Measurements from ENCODE around the gene CAMSAP3. TPM values are rescaled to one million over a fixed set of nuclear protein-coding genes. Genes with fewer than 3 reads are reported as not detected.

CAMSAP3 gene
- total and polyA plus RNA-seq, 2 donors (not counting 1 experiment from before 2014, with no cell fraction given), result 1.0 to 1.3 TPM

DNA sequence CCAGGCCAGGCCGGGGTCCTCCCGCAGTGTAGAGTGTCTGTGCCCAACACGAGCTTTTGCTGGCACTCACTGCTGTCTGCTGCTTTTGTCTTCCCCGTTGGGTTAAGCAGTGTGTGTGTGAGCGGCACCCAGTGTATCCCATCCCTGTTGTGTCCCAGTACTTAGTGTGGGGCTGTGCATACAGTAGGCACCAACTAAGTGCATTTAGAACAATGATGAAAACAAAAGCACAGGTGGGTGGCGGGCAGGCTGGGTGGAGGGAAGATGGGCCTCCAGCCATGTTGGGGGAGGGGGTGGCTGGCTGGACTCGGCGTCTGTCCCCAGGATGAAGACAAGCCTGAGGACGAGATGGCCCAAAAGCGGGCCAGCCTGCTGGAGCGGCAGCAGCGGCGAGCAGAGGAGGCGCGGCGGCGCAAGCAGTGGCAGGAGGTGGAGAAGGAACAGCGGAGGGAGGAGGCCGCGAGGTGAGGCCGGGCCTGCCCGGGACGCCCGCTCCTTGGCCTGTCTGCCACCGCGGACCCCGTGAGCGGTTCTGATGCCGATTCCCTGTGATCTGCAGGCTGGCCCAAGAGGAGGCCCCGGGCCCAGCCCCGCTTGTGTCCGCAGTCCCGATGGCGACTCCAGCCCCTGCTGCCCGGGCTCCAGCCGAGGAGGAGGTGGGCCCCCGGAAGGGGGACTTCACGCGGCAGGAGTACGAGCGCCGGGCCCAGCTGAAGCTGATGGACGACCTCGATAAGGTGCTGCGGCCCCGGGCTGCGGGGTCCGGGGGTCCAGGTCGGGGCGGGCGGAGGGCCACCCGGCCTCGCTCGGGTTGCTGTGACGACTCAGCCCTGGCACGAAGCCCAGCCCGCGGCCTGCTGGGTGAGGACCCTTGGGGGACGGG lies 19.4 kb downstream of the CAMSAP3 start:
- ATAC-seq (ENCODE audit: low read depth) (no peak), DNase-seq (no peak)
- Histone ChIP-seq H3K79me2 (ENCODE audit: control insufficient read depth, insufficient read depth, low read length) (no peaks in the 10 kb centered on the region), H3K4me3 (ENCODE audit: control extremely low read depth in 1 of 5, extremely low read depth in 1 of 5, insufficient read depth in 1 of 5, low read depth in 2 of 5, low read length in 4 of 5) (no peak overlapping the region), H3K36me3 (replicated peaks in 1 of 2; ENCODE audit: control extremely low read depth in 1 of 2, control insufficient read depth in 1 of 2, extremely low read depth in 1 of 2, insufficient read depth in 2 of 2, low read length in 1 of 2) (peaks cover 0 to 11% of the 10 kb centered on the region in 2 experiments), H3K9ac (ENCODE audit: low read length) (no peak overlapping the region), H3K4me1 (ENCODE audit: control insufficient read depth in 2 of 2, insufficient read depth in 2 of 2, low read length in 2 of 2) (no peaks in the 10 kb centered on the region), H4K20me1 (ENCODE audit: control insufficient read depth, insufficient read depth, low read length, poor library complexity, severe bottlenecking) (no peaks in the 10 kb centered on the region), H3K27me3 (replicated peaks in 1 of 4; ENCODE audit: control extremely low read depth in 1 of 4, control insufficient read depth in 3 of 4, insufficient read depth in 4 of 4, low read length in 3 of 4) (no peaks in the 10 kb centered on the region), H2AFZ (ENCODE audit: insufficient read depth, low read depth, low read length, poor library complexity, severe bottlenecking) (no peak overlapping the region), H3K9me3 (ENCODE audit: control extremely low read depth in 1 of 3, control insufficient read depth in 2 of 3, insufficient read depth in 1 of 3, low read length in 2 of 3) (peaks cover 0 to 10% (median 0%) of the 10 kb centered on the region in 3 donors), H3K4me2 (replicated peaks; ENCODE audit: low read depth, low read length, poor library complexity, severe bottlenecking) (no peak overlapping the region), H3K27ac (ENCODE audit: low read length in 2 of 2) (no peak overlapping the region)
- intact Hi-C loops (cut with micrococcal nuclease), result no loop called here
- Mint-ChIP-seq H3K4me1 (no peaks in the 10 kb centered on the region), H3K4me3 (no peak overlapping the region), H3K27ac (no peak overlapping the region), H3K9me3 (ENCODE audit: insufficient read depth) (no peaks in the 10 kb centered on the region), H3K27me3 (no peaks in the 10 kb centered on the region)
- WGBS (ENCODE audit: insufficient coverage), result 95% methylated on average over 52 of the region's 59 CpGs
- ChIA-PET POLR2A (no interaction called here), CTCF (no interaction called here)
- TF ChIP-seq, protein P1, sequence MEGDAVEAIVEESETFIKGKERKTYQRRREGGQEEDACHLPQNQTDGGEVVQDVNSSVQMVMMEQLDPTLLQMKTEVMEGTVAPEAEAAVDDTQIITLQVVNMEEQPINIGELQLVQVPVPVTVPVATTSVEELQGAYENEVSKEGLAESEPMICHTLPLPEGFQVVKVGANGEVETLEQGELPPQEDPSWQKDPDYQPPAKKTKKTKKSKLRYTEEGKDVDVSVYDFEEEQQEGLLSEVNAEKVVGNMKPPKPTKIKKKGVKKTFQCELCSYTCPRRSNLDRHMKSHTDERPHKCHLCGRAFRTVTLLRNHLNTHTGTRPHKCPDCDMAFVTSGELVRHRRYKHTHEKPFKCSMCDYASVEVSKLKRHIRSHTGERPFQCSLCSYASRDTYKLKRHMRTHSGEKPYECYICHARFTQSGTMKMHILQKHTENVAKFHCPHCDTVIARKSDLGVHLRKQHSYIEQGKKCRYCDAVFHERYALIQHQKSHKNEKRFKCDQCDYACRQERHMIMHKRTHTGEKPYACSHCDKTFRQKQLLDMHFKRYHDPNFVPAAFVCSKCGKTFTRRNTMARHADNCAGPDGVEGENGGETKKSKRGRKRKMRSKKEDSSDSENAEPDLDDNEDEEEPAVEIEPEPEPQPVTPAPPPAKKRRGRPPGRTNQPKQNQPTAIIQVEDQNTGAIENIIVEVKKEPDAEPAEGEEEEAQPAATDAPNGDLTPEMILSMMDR (IDR thresholded peaks at IDR 0.05), result no peak
- no peak for TF ChIP-seq EZH2 (IDR thresholded peaks at IDR 0.05; ENCODE audit: borderline replicate concordance, insufficient read depth, low read depth, low read length, poor library complexity, severe bottlenecking)

DNA sequence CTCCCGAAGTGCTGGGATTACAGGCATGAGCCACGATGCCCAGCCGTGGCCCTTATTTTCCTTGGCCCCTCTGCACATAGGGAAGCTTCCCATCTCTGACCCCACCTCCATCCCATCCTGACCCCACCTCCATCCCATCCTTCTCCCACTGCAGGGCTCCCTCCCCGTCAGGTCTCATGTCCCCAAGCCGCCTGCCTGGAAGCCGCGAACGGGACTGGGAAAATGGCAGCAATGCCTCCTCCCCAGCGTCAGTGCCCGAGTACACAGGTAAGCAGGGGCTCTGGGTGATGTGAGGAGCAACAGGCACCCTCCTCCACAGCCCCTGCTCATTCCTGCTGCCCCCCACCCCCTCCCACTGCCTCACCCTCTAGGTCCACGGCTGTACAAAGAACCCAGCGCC lies 21.5 kb downstream of the CAMSAP3 start:
- ChIA-PET CTCF (no interaction called here), POLR2A (no interaction called here)
- Histone ChIP-seq H3K27ac (ENCODE audit: low read length in 2 of 2) (no peak overlapping the region), H3K9ac (ENCODE audit: low read length) (no peak overlapping the region), H3K4me1 (ENCODE audit: control insufficient read depth in 2 of 2, insufficient read depth in 2 of 2, low read length in 2 of 2) (no peaks in the 10 kb centered on the region), H3K9me3 (ENCODE audit: control extremely low read depth in 1 of 3, control insufficient read depth in 2 of 3, insufficient read depth in 1 of 3, low read length in 2 of 3) (peaks cover 0 to 6% (median 0%) of the 10 kb centered on the region in 3 donors), H4K20me1 (ENCODE audit: control insufficient read depth, insufficient read depth, low read length, poor library complexity, severe bottlenecking) (no peaks in the 10 kb centered on the region), H3K4me3 (ENCODE audit: control extremely low read depth in 1 of 5, extremely low read depth in 1 of 5, insufficient read depth in 1 of 5, low read depth in 2 of 5, low read length in 4 of 5) (no peak overlapping the region), H3K36me3 (replicated peaks in 1 of 2; ENCODE audit: control extremely low read depth in 1 of 2, control insufficient read depth in 1 of 2, extremely low read depth in 1 of 2, insufficient read depth in 2 of 2, low read length in 1 of 2) (peaks cover 2 to 31% of the 10 kb centered on the region in 2 experiments), H3K79me2 (ENCODE audit: control insufficient read depth, insufficient read depth, low read length) (no peaks in the 10 kb centered on the region), H2AFZ (ENCODE audit: insufficient read depth, low read depth, low read length, poor library complexity, severe bottlenecking) (no peak overlapping the region), H3K27me3 (replicated peaks in 1 of 4; ENCODE audit: control extremely low read depth in 1 of 4, control insufficient read depth in 3 of 4, insufficient read depth in 4 of 4, low read length in 3 of 4) (no peaks in the 10 kb centered on the region), H3K4me2 (replicated peaks; ENCODE audit: low read depth, low read length, poor library complexity, severe bottlenecking) (no peak overlapping the region)
- Mint-ChIP-seq H3K9me3 (ENCODE audit: insufficient read depth) (no peaks in the 10 kb centered on the region), H3K4me3 (no peak overlapping the region), H3K4me1 (no peaks in the 10 kb centered on the region), H3K27ac (no peak overlapping the region), H3K27me3 (no peaks in the 10 kb centered on the region)
- TF ChIP-seq, protein P1 (IDR thresholded peaks at IDR 0.05), result no peak
- TF ChIP-seq EZH2 (IDR thresholded peaks at IDR 0.05; ENCODE audit: borderline replicate concordance, insufficient read depth, low read depth, low read length, poor library complexity, severe bottlenecking), result no peak
- intact Hi-C loops (cut with micrococcal nuclease), result no loop called here
- no peak for ATAC-seq (ENCODE audit: low read depth)
- no peak for DNase-seq
- 92% methylated on average over 4 of the region's 12 CpGs for WGBS (ENCODE audit: insufficient coverage)

Data from B cell (primary cell).